Fibroblast of lung (primary cell): ENCODE measurements around the gene PFDN1.

Source experiments
- CTCF ChIP-seq, 2 donors: IDR thresholded peaks in 1 of 2; conservative IDR thresholded peaks in 1 of 2; 1 replicate in 1 of 2; 2 replicates in 1 of 2; pipeline ENCODE4 v1.5.1; 2011 to 2012; ENCODE audit warnings: low read length in 2 of 2, control low read depth in 1 of 2, inconsistent platforms in 1 of 2, low read depth in 1 of 2, mild to moderate bottlenecking in 1 of 2
- EZH2 ChIP-seq: IDR thresholded peaks from 2 replicates; pipeline ENCODE4 v1.5.1; 2012; ENCODE audit warnings: low read length, control low read depth, mild to moderate bottlenecking; ENCODE audit errors: missing control alignments

- TF ChIP-seq EZH2 (no peak), CTCF (conservative IDR thresholded peaks at IDR 0.05 in 1 of 2, IDR thresholded peaks at IDR 0.05 in 1 of 2; ENCODE audit: low read depth in 1 of 2, low read length in 2 of 2) (no peak)
These were observed 40.7 kb downstream of the PFDN1 start for GRCh38 chr5:140262221-140262620.
